HepG2 (cell line): ENCODE measurements around the gene AKAP9. TPM values are rescaled to one million over a fixed set of nuclear protein-coding genes. Genes with fewer than 3 reads are reported as not detected.

Source experiments
- AKAP8 ChIP-seq: sonication (generic); formaldehyde crosslinking; IDR thresholded peaks from 2 replicates; pipeline ENCODE4 v1.5.1; 2020; ENCODE audit warnings: mild to moderate bottlenecking, missing genetic modification reagents
- BCL6 ChIP-seq: IDR thresholded peaks from 2 replicates; pipeline ENCODE4 v1.6.1; 2016; ENCODE audit warnings: missing genetic modification reagents, missing compliant biosample characterization
- HMG20A ChIP-seq: IDR thresholded peaks from 2 replicates; pipeline ENCODE4 v1.6.1; 2016; ENCODE audit warnings: borderline replicate concordance
- IKZF1 ChIP-seq: fragments of 450-650 bp; IDR thresholded peaks from 2 replicates; pipeline ENCODE4 v1.7.1; 2016
- MIER3 ChIP-seq: IDR thresholded peaks from 2 replicates; pipeline ENCODE4 v1.6.1; 2016; ENCODE audit warnings: missing compliant biosample characterization, borderline replicate concordance
- MXD4 ChIP-seq: IDR thresholded peaks from 2 replicates; pipeline ENCODE4 v1.6.1; 2016; ENCODE audit warnings: mild to moderate bottlenecking, missing biosample characterization, missing genetic modification reagents
- REPIN1 ChIP-seq: sonication (generic); formaldehyde crosslinking; IDR thresholded peaks from 2 replicates; pipeline ENCODE4 v1.8.0; 2022; ENCODE audit warnings: missing genetic modification reagents, low read depth, mild to moderate bottlenecking, borderline replicate concordance
- SOX13 ChIP-seq, 3 experiments: fragments of 450-650 bp in 1 of 3; sonication (generic) in 1 of 3; formaldehyde crosslinking in 1 of 3; IDR thresholded peaks in 2 of 3; conservative IDR thresholded peaks in 1 of 3; 2 replicates each; pipeline versions ENCODE4 v1.5.0 to v1.6.1; 2016 to 2020; ENCODE audit warnings: antibody characterized with exemption in 1 of 3, mild to moderate bottlenecking in 1 of 3, missing compliant biosample characterization in 1 of 3, missing genetic modification reagents in 1 of 3, moderate library complexity in 1 of 3
- ZC3H4 ChIP-seq: sonication (generic); formaldehyde crosslinking; IDR thresholded peaks from 2 replicates; pipeline ENCODE4 v1.4.0; 2020; ENCODE audit warnings: missing genetic modification reagents, borderline replicate concordance
- ZFY ChIP-seq: sonication (generic); formaldehyde crosslinking; IDR thresholded peaks from 2 replicates; pipeline ENCODE4 v1.4.0; 2020; ENCODE audit warnings: missing genetic modification reagents
- ZNF33B ChIP-seq: sonication (generic); formaldehyde crosslinking; IDR thresholded peaks from 2 replicates; pipeline ENCODE4 v1.5.1; 2020; ENCODE audit warnings: mild to moderate bottlenecking, missing genetic modification reagents
- ZNF441 ChIP-seq: sonication (generic); formaldehyde crosslinking; IDR thresholded peaks from 2 replicates; pipeline ENCODE4 v1.7.0; 2021; ENCODE audit warnings: missing genetic modification reagents, borderline replicate concordance
- ZNF713 ChIP-seq: sonication (generic); formaldehyde crosslinking; IDR thresholded peaks from 2 replicates; pipeline ENCODE4 v1.4.0; 2020; ENCODE audit warnings: mild to moderate bottlenecking, missing genetic modification reagents
- polyA plus RNA-seq, 8 experiments: library from polyadenylated mRNA; depleted of rRNA in 3 of 8; stranded (reverse) in 7 of 8; unstranded in 1 of 8; fragments of >200 nt; fragmentation: Illumina TruSeq in 4 of 8; extraction: Trizol in 4 of 8; gene quantifications; 2 replicates each; pipeline versions ENCODE4 v1.2.1 to v1.2.3, GENCODE V29; 2011 to 2016; ENCODE audit warnings: low read depth in 4 of 8, missing spikeins in 1 of 8, mixed read lengths in 1 of 8; ENCODE audit not compliant: insufficient read depth in 1 of 8
- total RNA-seq, 5 experiments: library from RNA; depleted of rRNA; stranded (reverse); fragments of >200 nt; fragmentation: Illumina TruSeq; extraction: Trizol; gene quantifications; 2 replicates each; pipeline ENCODE4 v1.2.3, GENCODE V29; 2016; ENCODE audit warnings: low read depth in 1 of 5
- TF ChIP-seq, protein P1 (sequence below): sonication (generic); formaldehyde crosslinking; IDR thresholded peaks from 2 replicates; pipeline ENCODE4 v1.5.0; 2020; ENCODE audit warnings: missing genetic modification reagents
- TF ChIP-seq, protein P2 (sequence below): sonication (generic); formaldehyde crosslinking; IDR thresholded peaks from 2 replicates; pipeline ENCODE4 v1.5.0; 2020; ENCODE audit warnings: missing genetic modification reagents
- TF ChIP-seq, protein P3 (sequence below): IDR thresholded peaks from 2 replicates; pipeline ENCODE4 v1.6.1; 2016; ENCODE audit warnings: missing compliant biosample characterization, missing genetic modification reagents, borderline replicate concordance
- TF ChIP-seq, protein P4 (sequence below): sonication (generic); formaldehyde crosslinking; IDR thresholded peaks from 2 replicates; pipeline ENCODE4 v1.4.0; 2020; ENCODE audit warnings: missing genetic modification reagents
- TF ChIP-seq, protein P5 (sequence below): sonication (generic); formaldehyde crosslinking; conservative IDR thresholded peaks from 2 replicates; pipeline ENCODE4 v1.8.0; 2022; ENCODE audit warnings: low read depth, missing genetic modification reagents
- TF ChIP-seq, protein P6 (sequence below): sonication (generic); formaldehyde crosslinking; IDR thresholded peaks from 2 replicates; pipeline ENCODE4 v1.4.0; 2020; ENCODE audit warnings: missing genetic modification reagents
- TF ChIP-seq, protein P7 (sequence below): IDR thresholded peaks from 2 replicates; pipeline ENCODE4 v1.6.1; 2016

Gene AKAP9
- total and polyA plus RNA-seq, 2 of the 13 experiments (the other 11 are each of a cell fraction or from before 2014, with no cell fraction given) = 27.6 to 33.1 TPM

DNA sequence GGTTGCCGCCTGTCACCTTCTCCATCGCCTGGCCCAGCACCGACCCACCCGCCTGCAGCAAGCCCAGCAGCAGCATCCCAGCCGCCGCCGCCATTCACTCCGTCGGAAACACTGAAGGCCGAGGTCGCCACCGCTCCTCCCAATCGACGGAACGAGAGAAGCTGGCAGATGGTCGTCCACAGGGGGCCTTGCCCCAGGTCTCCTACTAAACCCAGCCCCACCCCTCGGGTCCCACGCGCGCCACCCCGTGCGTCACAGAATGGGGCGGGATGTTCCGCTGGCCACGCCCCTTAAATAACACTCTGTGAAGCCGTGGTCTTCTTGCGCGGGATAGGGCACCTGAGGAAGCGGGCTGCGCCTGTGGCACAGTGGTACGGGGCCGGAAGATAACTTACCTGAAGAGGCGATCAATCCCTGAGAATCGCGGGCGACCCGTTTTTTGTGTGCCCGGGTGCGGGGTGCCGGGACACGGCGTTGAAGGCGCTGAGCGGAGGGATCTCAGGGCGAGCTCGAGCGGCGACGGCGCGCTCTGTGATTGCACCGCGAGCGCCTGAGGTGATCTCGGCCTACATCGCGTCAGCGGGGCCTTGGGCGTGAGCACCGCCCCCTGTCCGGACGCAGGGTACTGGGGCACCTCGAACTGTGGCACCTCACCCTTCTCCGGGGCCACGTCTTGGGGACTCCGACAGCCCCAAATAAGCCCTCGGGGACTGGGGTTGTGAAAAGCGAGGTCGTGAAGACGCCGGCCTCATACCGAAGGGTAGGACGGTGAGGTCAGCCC is 193.8 kb downstream of the AKAP9 start, which contains the start of gene CYP51A1 (continued):
- TF ChIP-seq, protein P1, sequence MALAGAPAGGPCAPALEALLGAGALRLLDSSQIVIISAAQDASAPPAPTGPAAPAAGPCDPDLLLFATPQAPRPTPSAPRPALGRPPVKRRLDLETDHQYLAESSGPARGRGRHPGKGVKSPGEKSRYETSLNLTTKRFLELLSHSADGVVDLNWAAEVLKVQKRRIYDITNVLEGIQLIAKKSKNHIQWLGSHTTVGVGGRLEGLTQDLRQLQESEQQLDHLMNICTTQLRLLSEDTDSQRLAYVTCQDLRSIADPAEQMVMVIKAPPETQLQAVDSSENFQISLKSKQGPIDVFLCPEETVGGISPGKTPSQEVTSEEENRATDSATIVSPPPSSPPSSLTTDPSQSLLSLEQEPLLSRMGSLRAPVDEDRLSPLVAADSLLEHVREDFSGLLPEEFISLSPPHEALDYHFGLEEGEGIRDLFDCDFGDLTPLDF (CRISPR knock-in tag) = peak; percentile 80
- TF ChIP-seq AKAP8 (CRISPR knock-in tag) (0 out of 2 replicates have a peak, but pooled peaks have one; percentile 53), ZNF713 (CRISPR knock-in tag) (no peak), IKZF1 (no peak), REPIN1 (CRISPR knock-in tag) (peak; percentile 94), ZFY (peak; percentile 86), ZC3H4 (CRISPR knock-in tag) (no peak), SOX13 (IDR thresholded peaks at IDR 0.05) (no peak), SOX13 (CRISPR knock-in tag; conservative IDR thresholded peaks at IDR 0.05 in 1 of 2, IDR thresholded peaks at IDR 0.05 in 1 of 2) (no peak), ZNF441 (peak; percentile 16; the same call in 1 of the 2 replicates), HMG20A (CRISPR knock-in tag) (no peak; the same call in 1 of the 2 replicates), ZNF33B (CRISPR knock-in tag) (peak; percentile 90; the same call in 1 of the 2 replicates), MXD4 (CRISPR knock-in tag) (no peak), BCL6 (peak; percentile 48; the same call in 1 of the 2 replicates), MIER3 (CRISPR knock-in tag) (no peak; the same call in 1 of the 2 replicates)
- TF ChIP-seq, protein P2, sequence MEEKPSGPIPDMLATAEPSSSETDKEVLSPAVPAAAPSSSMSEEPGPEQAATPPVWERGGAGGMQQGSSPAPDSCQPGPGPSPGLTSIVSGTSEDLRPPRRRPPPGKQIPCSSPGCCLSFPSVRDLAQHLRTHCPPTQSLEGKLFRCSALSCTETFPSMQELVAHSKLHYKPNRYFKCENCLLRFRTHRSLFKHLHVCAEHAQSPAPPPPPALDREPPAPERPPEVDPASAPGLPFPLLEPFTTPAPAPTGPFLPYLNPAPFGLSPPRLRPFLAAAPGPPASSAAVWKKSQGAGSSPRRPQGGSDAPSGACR (CRISPR knock-in tag) = no peak; the same call in 1 of the 2 replicates
- TF ChIP-seq, protein P3, sequence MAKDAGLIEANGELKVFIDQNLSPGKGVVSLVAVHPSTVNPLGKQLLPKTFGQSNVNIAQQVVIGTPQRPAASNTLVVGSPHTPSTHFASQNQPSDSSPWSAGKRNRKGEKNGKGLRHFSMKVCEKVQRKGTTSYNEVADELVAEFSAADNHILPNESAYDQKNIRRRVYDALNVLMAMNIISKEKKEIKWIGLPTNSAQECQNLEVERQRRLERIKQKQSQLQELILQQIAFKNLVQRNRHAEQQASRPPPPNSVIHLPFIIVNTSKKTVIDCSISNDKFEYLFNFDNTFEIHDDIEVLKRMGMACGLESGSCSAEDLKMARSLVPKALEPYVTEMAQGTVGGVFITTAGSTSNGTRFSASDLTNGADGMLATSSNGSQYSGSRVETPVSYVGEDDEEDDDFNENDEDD (CRISPR knock-in tag) = peak; percentile 50; the same call in 1 of the 2 replicates
- TF ChIP-seq, protein P4, sequence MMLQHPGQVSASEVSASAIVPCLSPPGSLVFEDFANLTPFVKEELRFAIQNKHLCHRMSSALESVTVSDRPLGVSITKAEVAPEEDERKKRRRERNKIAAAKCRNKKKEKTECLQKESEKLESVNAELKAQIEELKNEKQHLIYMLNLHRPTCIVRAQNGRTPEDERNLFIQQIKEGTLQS (CRISPR knock-in tag) = no peak
- TF ChIP-seq, protein P5, sequence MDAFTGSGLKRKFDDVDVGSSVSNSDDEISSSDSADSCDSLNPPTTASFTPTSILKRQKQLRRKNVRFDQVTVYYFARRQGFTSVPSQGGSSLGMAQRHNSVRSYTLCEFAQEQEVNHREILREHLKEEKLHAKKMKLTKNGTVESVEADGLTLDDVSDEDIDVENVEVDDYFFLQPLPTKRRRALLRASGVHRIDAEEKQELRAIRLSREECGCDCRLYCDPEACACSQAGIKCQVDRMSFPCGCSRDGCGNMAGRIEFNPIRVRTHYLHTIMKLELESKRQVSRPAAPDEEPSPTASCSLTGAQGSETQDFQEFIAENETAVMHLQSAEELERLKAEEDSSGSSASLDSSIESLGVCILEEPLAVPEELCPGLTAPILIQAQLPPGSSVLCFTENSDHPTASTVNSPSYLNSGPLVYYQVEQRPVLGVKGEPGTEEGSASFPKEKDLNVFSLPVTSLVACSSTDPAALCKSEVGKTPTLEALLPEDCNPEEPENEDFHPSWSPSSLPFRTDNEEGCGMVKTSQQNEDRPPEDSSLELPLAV (CRISPR knock-in tag) = no peak
- TF ChIP-seq, protein P6, sequence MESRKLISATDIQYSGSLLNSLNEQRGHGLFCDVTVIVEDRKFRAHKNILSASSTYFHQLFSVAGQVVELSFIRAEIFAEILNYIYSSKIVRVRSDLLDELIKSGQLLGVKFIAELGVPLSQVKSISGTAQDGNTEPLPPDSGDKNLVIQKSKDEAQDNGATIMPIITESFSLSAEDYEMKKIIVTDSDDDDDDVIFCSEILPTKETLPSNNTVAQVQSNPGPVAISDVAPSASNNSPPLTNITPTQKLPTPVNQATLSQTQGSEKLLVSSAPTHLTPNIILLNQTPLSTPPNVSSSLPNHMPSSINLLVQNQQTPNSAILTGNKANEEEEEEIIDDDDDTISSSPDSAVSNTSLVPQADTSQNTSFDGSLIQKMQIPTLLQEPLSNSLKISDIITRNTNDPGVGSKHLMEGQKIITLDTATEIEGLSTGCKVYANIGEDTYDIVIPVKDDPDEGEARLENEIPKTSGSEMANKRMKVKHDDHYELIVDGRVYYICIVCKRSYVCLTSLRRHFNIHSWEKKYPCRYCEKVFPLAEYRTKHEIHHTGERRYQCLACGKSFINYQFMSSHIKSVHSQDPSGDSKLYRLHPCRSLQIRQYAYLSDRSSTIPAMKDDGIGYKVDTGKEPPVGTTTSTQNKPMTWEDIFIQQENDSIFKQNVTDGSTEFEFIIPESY (CRISPR knock-in tag) = no peak; the same call in 1 of the 2 replicates
- TF ChIP-seq, protein P7, sequence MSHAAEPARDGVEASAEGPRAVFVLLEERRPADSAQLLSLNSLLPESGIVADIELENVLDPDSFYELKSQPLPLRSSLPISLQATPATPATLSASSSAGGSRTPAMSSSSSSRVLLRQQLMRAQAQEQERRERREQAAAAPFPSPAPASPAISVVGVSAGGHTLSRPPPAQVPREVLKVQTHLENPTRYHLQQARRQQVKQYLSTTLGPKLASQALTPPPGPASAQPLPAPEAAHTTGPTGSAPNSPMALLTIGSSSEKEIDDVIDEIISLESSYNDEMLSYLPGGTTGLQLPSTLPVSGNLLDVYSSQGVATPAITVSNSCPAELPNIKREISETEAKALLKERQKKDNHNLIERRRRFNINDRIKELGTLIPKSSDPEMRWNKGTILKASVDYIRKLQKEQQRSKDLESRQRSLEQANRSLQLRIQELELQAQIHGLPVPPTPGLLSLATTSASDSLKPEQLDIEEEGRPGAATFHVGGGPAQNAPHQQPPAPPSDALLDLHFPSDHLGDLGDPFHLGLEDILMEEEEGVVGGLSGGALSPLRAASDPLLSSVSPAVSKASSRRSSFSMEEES (CRISPR knock-in tag) = 0 out of 2 replicates have a peak, but pooled peaks have one; percentile 32
